Measurements from ENCODE around the gene SLC7A6OS. TPM values are rescaled to one million over a fixed set of nuclear protein-coding genes. Genes with fewer than 3 reads are reported as not detected.

Gene SLC7A6OS
- total RNA-seq, 2 donors from 2014 or later, result 15.2 to 16.6 TPM

Other genes with a start within 250 kb of the SLC7A6OS start
- 10 to 100 TPM; 22.5 to 29.3 TPM for gene NFATC3, start 225.6 kb downstream of the SLC7A6OS start, total RNA-seq
- gene ESRP2, start 74.8 kb downstream of the SLC7A6OS start, total RNA-seq, result 100 to 1,000 TPM in 1 of 2 donors, 10 to 100 TPM in 1; 76.6 to 119 TPM
- gene PLA2G15, start 65.6 kb downstream of the SLC7A6OS start, total RNA-seq, result 10 to 100 TPM; 11.6 to 13.9 TPM
- gene SLC7A6, start 46.4 kb downstream of the SLC7A6OS start, total RNA-seq, result 10 to 100 TPM; 22.0 to 42.2 TPM
- 10 to 100 TPM; 18.0 to 45.4 TPM for gene PRMT7, start 73 bp upstream of the SLC7A6OS start, total RNA-seq
- gene SMPD3, start 137.6 kb upstream of the SLC7A6OS start, total RNA-seq, result 10 to 100 TPM; 71.1 to 76.5 TPM
- gene ZFP90, start 228.3 kb upstream of the SLC7A6OS start, total RNA-seq, result 10 to 100 TPM; 10.2 to 10.3 TPM

Data from colonic mucosa (tissue), 2 donors.